Ishikawa (cell line): Measurements from ENCODE around the gene ABCD3.

Source experiments
- CEBPB ChIP-seq: IDR thresholded peaks from 2 replicates; pipeline ENCODE4 v1.6.1; 2012
- CREB1 ChIP-seq: IDR thresholded peaks from 2 replicates; pipeline ENCODE4 v1.6.1; 2012; ENCODE audit warnings: low read depth
- EGR1 ChIP-seq: IDR thresholded peaks from 2 replicates; pipeline ENCODE4 v1.6.1; 2012
- EP300 ChIP-seq: IDR thresholded peaks from 2 replicates; pipeline ENCODE4 v1.6.1; 2012; ENCODE audit warnings: borderline replicate concordance
- MAX ChIP-seq: IDR thresholded peaks from 2 replicates; pipeline ENCODE4 v1.6.1; 2012
- NFIC ChIP-seq: IDR thresholded peaks from 2 replicates; pipeline ENCODE4 v1.6.1; 2012
- RAD21 ChIP-seq: IDR thresholded peaks from 2 replicates; pipeline ENCODE4 v1.6.1; 2012; ENCODE audit warnings: low read depth
- TAF1 ChIP-seq: IDR thresholded peaks from 2 replicates; pipeline ENCODE4 v1.6.1; 2012; ENCODE audit warnings: low read depth, mild to moderate bottlenecking
- TCF12 ChIP-seq: IDR thresholded peaks from 2 replicates; pipeline ENCODE4 v1.6.1; 2012; ENCODE audit warnings: low read depth
- ZBTB7A ChIP-seq: IDR thresholded peaks from 2 replicates; pipeline ENCODE4 v1.6.1; 2012; ENCODE audit warnings: low read depth
- TF ChIP-seq, protein P1 (sequence below): IDR thresholded peaks from 2 replicates; pipeline ENCODE4 v1.6.1; 2012; ENCODE audit warnings: low read depth, mild to moderate bottlenecking
- TF ChIP-seq, protein P2 (sequence below): IDR thresholded peaks from 2 replicates; pipeline ENCODE4 v1.6.1; 2012

GRCh38 chr1:94551449-94551848 lies 133.3 kb downstream of the ABCD3 start:
- TF ChIP-seq, protein P1, sequence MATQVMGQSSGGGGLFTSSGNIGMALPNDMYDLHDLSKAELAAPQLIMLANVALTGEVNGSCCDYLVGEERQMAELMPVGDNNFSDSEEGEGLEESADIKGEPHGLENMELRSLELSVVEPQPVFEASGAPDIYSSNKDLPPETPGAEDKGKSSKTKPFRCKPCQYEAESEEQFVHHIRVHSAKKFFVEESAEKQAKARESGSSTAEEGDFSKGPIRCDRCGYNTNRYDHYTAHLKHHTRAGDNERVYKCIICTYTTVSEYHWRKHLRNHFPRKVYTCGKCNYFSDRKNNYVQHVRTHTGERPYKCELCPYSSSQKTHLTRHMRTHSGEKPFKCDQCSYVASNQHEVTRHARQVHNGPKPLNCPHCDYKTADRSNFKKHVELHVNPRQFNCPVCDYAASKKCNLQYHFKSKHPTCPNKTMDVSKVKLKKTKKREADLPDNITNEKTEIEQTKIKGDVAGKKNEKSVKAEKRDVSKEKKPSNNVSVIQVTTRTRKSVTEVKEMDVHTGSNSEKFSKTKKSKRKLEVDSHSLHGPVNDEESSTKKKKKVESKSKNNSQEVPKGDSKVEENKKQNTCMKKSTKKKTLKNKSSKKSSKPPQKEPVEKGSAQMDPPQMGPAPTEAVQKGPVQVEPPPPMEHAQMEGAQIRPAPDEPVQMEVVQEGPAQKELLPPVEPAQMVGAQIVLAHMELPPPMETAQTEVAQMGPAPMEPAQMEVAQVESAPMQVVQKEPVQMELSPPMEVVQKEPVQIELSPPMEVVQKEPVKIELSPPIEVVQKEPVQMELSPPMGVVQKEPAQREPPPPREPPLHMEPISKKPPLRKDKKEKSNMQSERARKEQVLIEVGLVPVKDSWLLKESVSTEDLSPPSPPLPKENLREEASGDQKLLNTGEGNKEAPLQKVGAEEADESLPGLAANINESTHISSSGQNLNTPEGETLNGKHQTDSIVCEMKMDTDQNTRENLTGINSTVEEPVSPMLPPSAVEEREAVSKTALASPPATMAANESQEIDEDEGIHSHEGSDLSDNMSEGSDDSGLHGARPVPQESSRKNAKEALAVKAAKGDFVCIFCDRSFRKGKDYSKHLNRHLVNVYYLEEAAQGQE: no peak
- no peak for TF ChIP-seq CEBPB
- TF ChIP-seq EGR1: no peak
- no peak for TF ChIP-seq RAD21
- TF ChIP-seq EP300: no peak
- TF ChIP-seq NFIC: no peak
- TF ChIP-seq, protein P2, sequence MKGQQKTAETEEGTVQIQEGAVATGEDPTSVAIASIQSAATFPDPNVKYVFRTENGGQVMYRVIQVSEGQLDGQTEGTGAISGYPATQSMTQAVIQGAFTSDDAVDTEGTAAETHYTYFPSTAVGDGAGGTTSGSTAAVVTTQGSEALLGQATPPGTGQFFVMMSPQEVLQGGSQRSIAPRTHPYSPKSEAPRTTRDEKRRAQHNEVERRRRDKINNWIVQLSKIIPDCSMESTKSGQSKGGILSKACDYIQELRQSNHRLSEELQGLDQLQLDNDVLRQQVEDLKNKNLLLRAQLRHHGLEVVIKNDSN: no peak
- no peak for TF ChIP-seq TAF1
- TF ChIP-seq MAX: no peak
- TF ChIP-seq CREB1: no peak
- no peak for TF ChIP-seq TCF12
- TF ChIP-seq ZBTB7A: no peak
